HepG2 (cell line): ENCODE measurements around the gene DAGLB. TPM values are rescaled to one million over a fixed set of nuclear protein-coding genes. Genes with fewer than 3 reads are reported as not detected.

Source experiments
- ARNTL ChIP-seq: sonication (generic); formaldehyde crosslinking; IDR thresholded peaks from 2 replicates; pipeline ENCODE4 v1.4.0; 2020; ENCODE audit warnings: mild to moderate bottlenecking, missing genetic modification reagents
- ATAD3A ChIP-seq: sonication (generic); formaldehyde crosslinking; IDR thresholded peaks from 2 replicates; pipeline ENCODE4 v1.4.0; 2020; ENCODE audit warnings: missing genetic modification reagents
- CBFB ChIP-seq: sonication (generic); formaldehyde crosslinking; IDR thresholded peaks from 2 replicates; pipeline ENCODE4 v1.4.0; 2020; ENCODE audit warnings: missing genetic modification reagents
- CCDC6 ChIP-seq: sonication (generic); formaldehyde crosslinking; IDR thresholded peaks from 2 replicates; pipeline ENCODE4 v1.8.1; 2022; ENCODE audit warnings: mild to moderate bottlenecking, missing genetic modification reagents, moderate library complexity
- HNF1B ChIP-seq: sonication (generic); formaldehyde crosslinking; IDR thresholded peaks from 2 replicates; pipeline ENCODE4 v1.5.1; 2020; ENCODE audit warnings: mild to moderate bottlenecking, moderate library complexity, missing genetic modification reagents
- MTA3 ChIP-seq: sonication (generic); formaldehyde crosslinking; IDR thresholded peaks from 2 replicates; pipeline ENCODE4 v1.4.0; 2020; ENCODE audit warnings: missing genetic modification reagents
- MYPOP ChIP-seq: sonication (generic); formaldehyde crosslinking; IDR thresholded peaks from 2 replicates; pipeline ENCODE4 v1.8.1; 2023; ENCODE audit warnings: mild to moderate bottlenecking, moderate library complexity, missing genetic modification reagents
- NFE2L2 ChIP-seq: fragments of 150-350 bp; IDR thresholded peaks from 2 replicates; pipeline ENCODE4 v1.6.1; 2014; ENCODE audit warnings: low read length
- PCBP2 ChIP-seq: fragments of 200-400 bp; formaldehyde crosslinking; optimal IDR thresholded peaks from 2 replicates; pipeline ENCODE3; 2018; ENCODE audit warnings: low read length, low read depth; ENCODE audit not compliant: poor library complexity, severe bottlenecking
- PRDM4 ChIP-seq: sonication (generic); formaldehyde crosslinking; IDR thresholded peaks from 2 replicates; pipeline ENCODE4 v1.9.0; 2021; ENCODE audit warnings: missing genetic modification reagents, borderline replicate concordance
- SMARCC2 ChIP-seq: fragments of 450-650 bp; IDR thresholded peaks from 2 replicates; pipeline ENCODE4 v1.6.1; 2017; ENCODE audit warnings: antibody characterized with exemption, mild to moderate bottlenecking
- SP2 ChIP-seq: sonication (generic); formaldehyde crosslinking; IDR thresholded peaks from 2 replicates; pipeline ENCODE4 v1.5.1; 2020; ENCODE audit warnings: mild to moderate bottlenecking, missing genetic modification reagents
- TOE1 ChIP-seq: sonication (generic); formaldehyde crosslinking; IDR thresholded peaks from 2 replicates; pipeline ENCODE4 v1.4.0; 2020; ENCODE audit warnings: mild to moderate bottlenecking, missing genetic modification reagents
- U2AF1 ChIP-seq: fragments of 200-400 bp; formaldehyde crosslinking; optimal IDR thresholded peaks from 2 replicates; pipeline ENCODE3; 2017; ENCODE audit warnings: mild to moderate bottlenecking, low read depth, low read length
- YEATS2 ChIP-seq: sonication (generic); formaldehyde crosslinking; IDR thresholded peaks from 2 replicates; pipeline ENCODE4 v1.4.0; 2020; ENCODE audit warnings: missing genetic modification reagents, borderline replicate concordance
- ZBTB20 ChIP-seq: sonication (generic); formaldehyde crosslinking; IDR thresholded peaks from 2 replicates; pipeline ENCODE4 v1.8.1; 2023; ENCODE audit warnings: missing genetic modification reagents, low read depth, mild to moderate bottlenecking, borderline replicate concordance
- ZGPAT ChIP-seq: IDR thresholded peaks from 2 replicates; pipeline ENCODE4 v1.6.1; 2016; ENCODE audit warnings: mild to moderate bottlenecking
- ZIK1 ChIP-seq: sonication (generic); formaldehyde crosslinking; IDR thresholded peaks from 2 replicates; pipeline ENCODE4 v1.5.0; 2020; ENCODE audit warnings: mild to moderate bottlenecking, low read depth, missing genetic modification reagents, borderline replicate concordance
- ZNF256 ChIP-seq: sonication (generic); formaldehyde crosslinking; conservative IDR thresholded peaks from 2 replicates; pipeline ENCODE4 v1.4.0; 2020; ENCODE audit warnings: missing genetic modification reagents
- ZNF326 ChIP-seq: sonication (generic); formaldehyde crosslinking; IDR thresholded peaks from 2 replicates; pipeline ENCODE4 v1.4.0; 2020; ENCODE audit warnings: missing genetic modification reagents, borderline replicate concordance
- ZNF496 ChIP-seq: sonication (generic); formaldehyde crosslinking; IDR thresholded peaks from 2 replicates; pipeline ENCODE4 v1.8.1; 2023; ENCODE audit warnings: mild to moderate bottlenecking, moderate library complexity, missing genetic modification reagents; ENCODE audit not compliant: insufficient replicate concordance
- ZNF562 ChIP-seq: sonication (generic); formaldehyde crosslinking; IDR thresholded peaks from 2 replicates; pipeline ENCODE4 v1.8.0; 2022; ENCODE audit warnings: missing genetic modification reagents, borderline replicate concordance
- ZSCAN21 ChIP-seq: sonication (generic); formaldehyde crosslinking; IDR thresholded peaks from 2 replicates; pipeline ENCODE4 v1.8.0; 2022; ENCODE audit warnings: mild to moderate bottlenecking, missing genetic modification reagents, moderate library complexity, borderline replicate concordance
- polyA plus RNA-seq, 8 experiments: library from polyadenylated mRNA; depleted of rRNA in 3 of 8; stranded (reverse) in 7 of 8; unstranded in 1 of 8; fragments of >200 nt; fragmentation: Illumina TruSeq in 4 of 8; extraction: Trizol in 4 of 8; gene quantifications; 2 replicates each; pipeline versions ENCODE4 v1.2.1 to v1.2.3, GENCODE V29; 2011 to 2016; ENCODE audit warnings: low read depth in 4 of 8, missing spikeins in 1 of 8, mixed read lengths in 1 of 8; ENCODE audit not compliant: insufficient read depth in 1 of 8
- total RNA-seq, 5 experiments: library from RNA; depleted of rRNA; stranded (reverse); fragments of >200 nt; fragmentation: Illumina TruSeq; extraction: Trizol; gene quantifications; 2 replicates each; pipeline ENCODE4 v1.2.3, GENCODE V29; 2016; ENCODE audit warnings: low read depth in 1 of 5
- TF ChIP-seq, protein P1 (sequence below): sonication (generic); formaldehyde crosslinking; IDR thresholded peaks from 2 replicates; pipeline ENCODE4 v1.4.0; 2020; ENCODE audit warnings: mild to moderate bottlenecking, missing genetic modification reagents

DAGLB gene
- total and polyA plus RNA-seq, 2 of the 13 experiments (the other 11 are each of a cell fraction or from before 2014, with no cell fraction given) = 7.9 to 9.8 TPM

GRCh38 chr7:6376820-6377219 is 70.9 kb downstream of the DAGLB start (continued):
- TF ChIP-seq ZSCAN21 (CRISPR knock-in tag) = 0 out of 2 replicates have a peak, but pooled peaks have one; percentile 42
- no peak for TF ChIP-seq MYPOP (CRISPR knock-in tag)
- TF ChIP-seq HNF1B (CRISPR knock-in tag) = peak; percentile 20; the same call in 1 of the 2 replicates
- TF ChIP-seq ZBTB20 (CRISPR knock-in tag) = no peak
- TF ChIP-seq CBFB (CRISPR knock-in tag) = peak; percentile 44; the same call in 1 of the 2 replicates
- no peak for TF ChIP-seq ZNF562 (CRISPR knock-in tag)
- TF ChIP-seq MTA3 (CRISPR knock-in tag) = no peak
- TF ChIP-seq SP2 (CRISPR knock-in tag) = no peak
- TF ChIP-seq ZNF256 (CRISPR knock-in tag) = no peak
- no peak for TF ChIP-seq ARNTL (CRISPR knock-in tag)
- no peak for TF ChIP-seq U2AF1
- TF ChIP-seq YEATS2 (CRISPR knock-in tag) = peak; percentile 35; the same call in 1 of the 2 replicates
- 0 out of 2 replicates have a peak, but pooled peaks have one; percentile 24 for TF ChIP-seq ZGPAT (CRISPR knock-in tag)
- TF ChIP-seq, protein P1, sequence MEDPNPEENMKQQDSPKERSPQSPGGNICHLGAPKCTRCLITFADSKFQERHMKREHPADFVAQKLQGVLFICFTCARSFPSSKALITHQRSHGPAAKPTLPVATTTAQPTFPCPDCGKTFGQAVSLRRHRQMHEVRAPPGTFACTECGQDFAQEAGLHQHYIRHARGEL (CRISPR knock-in tag) = no peak
- no peak for TF ChIP-seq PCBP2
- no peak for TF ChIP-seq ATAD3A
- TF ChIP-seq ZIK1 (CRISPR knock-in tag) = no peak
- no peak for TF ChIP-seq NFE2L2
- no peak for TF ChIP-seq ZNF496 (CRISPR knock-in tag)
- TF ChIP-seq ZNF326 = no peak
- no peak for TF ChIP-seq PRDM4 (CRISPR knock-in tag)
- TF ChIP-seq CCDC6 = no peak
- no peak for TF ChIP-seq TOE1 (CRISPR knock-in tag)
- TF ChIP-seq SMARCC2 = no peak
